Uterus (tissue), 4 donors: ENCODE data around the gene NWD2. TPM values are rescaled to one million over a fixed set of nuclear protein-coding genes. Genes with fewer than 3 reads are reported as not detected.

Experiments used
- DNase-seq, 2 donors: peaks; one replicate each; pipeline ENCODE4 v3.0.0-alpha.2; 2019 to 2020
- H3K27ac ChIP-seq, 2 donors: fragments of 200-600 bp; sonication (generic); 1 replicate in 1 of 2; 2 replicates in 1 of 2; pipeline ENCODE4 v1.5.1; 2016 to 2018
- H3K27me3 ChIP-seq, 2 donors: fragments of 200-600 bp; sonication (generic); one replicate each; pipeline ENCODE4 v1.5.1; 2018 to 2019; ENCODE audit warnings: control low read depth in 1 of 2
- H3K36me3 ChIP-seq, 2 donors: fragments of 200-600 bp; sonication (generic); one replicate each; pipeline ENCODE4 v1.5.1; 2019; ENCODE audit warnings: control low read depth in 1 of 2
- H3K4me1 ChIP-seq, 2 donors: fragments of 200-600 bp; sonication (generic); one replicate each; pipeline ENCODE4 v1.5.1; 2018 to 2019; ENCODE audit warnings: control low read depth in 1 of 2
- H3K4me3 ChIP-seq, 2 donors: fragments of 200-600 bp; sonication (generic); 1 replicate in 1 of 2; 2 replicates in 1 of 2; pipeline ENCODE4 v1.5.1; 2018 to 2019; ENCODE audit warnings: mild to moderate bottlenecking in 1 of 2
- H3K9me3 ChIP-seq, 2 donors: fragments of 200-600 bp; sonication (generic); one replicate each; pipeline ENCODE4 v1.5.1; 2019; ENCODE audit warnings: control low read depth in 1 of 2
- CTCF ChIP-seq, 4 experiments: fragments of 200-600 bp in 2 of 4; fragments of 450-650 bp in 2 of 4; sonication (generic) in 2 of 4; IDR thresholded peaks; one replicate each; pipeline ENCODE4 v1.5.1; 2016 to 2019; ENCODE audit warnings: antibody characterized with exemption in 4 of 4, mild to moderate bottlenecking in 2 of 4, moderate library complexity in 1 of 4
- POLR2A ChIP-seq, 2 donors: fragments of 450-650 bp; IDR thresholded peaks; one replicate each; pipeline ENCODE4 v1.6.1; 2016; ENCODE audit warnings: antibody characterized with exemption in 2 of 2, mild to moderate bottlenecking in 1 of 2, moderate library complexity in 1 of 2
- intact Hi-C: fragments of 100-400 bp; cut with DNase I; formaldehyde crosslinking; loops from one replicate; pipeline ENCODE4 v1.15.1; 2023; ENCODE audit warnings: low total_unique reads
- total RNA-seq, 4 donors: library from RNA; depleted of rRNA in 3 of 4; stranded (reverse); fragments of >200 nt in 3 of 4; gene quantifications; one replicate each; pipeline versions ENCODE4 v1.1.0 to v1.2.4, GENCODE V29; 2014 to 2023
- donor health status: DM: yes; HTN: yes; CAD: no.

The NWD2 gene
- total RNA-seq, 4 donors from 2014 or later: 0.14 TPM; not detected in 3

GRCh38 chr4:37473807-37474206 lies 229.3 kb downstream of the NWD2 start:
- Histone ChIP-seq H3K27ac (no peak overlapping the region), H3K9me3 (no peaks in the 10 kb centered on the region), H3K36me3 (no peaks in the 10 kb centered on the region), H3K4me1 (no peaks in the 10 kb centered on the region), H3K27me3 (no peaks in the 10 kb centered on the region), H3K4me3 (no peak overlapping the region)
- DNase-seq: no peak
- intact Hi-C loops: no loop called here
- no peak for TF ChIP-seq CTCF (IDR thresholded peaks at IDR 0.05)
- TF ChIP-seq POLR2A (IDR thresholded peaks at IDR 0.05): no peak

- TF ChIP-seq POLR2A (IDR thresholded peaks at IDR 0.05) (no peak), CTCF (IDR thresholded peaks at IDR 0.05) (no peak)
- Histone ChIP-seq H3K27ac (no peak overlapping the region), H3K36me3 (no peaks in the 10 kb centered on the region), H3K4me1 (no peaks in the 10 kb centered on the region), H3K27me3 (no peaks in the 10 kb centered on the region), H3K4me3 (no peak overlapping the region), H3K9me3 (no peaks in the 10 kb centered on the region)
- no peak for DNase-seq
- intact Hi-C loops: no loop called here
Measured at GRCh38 chr4:37475087-37475486, 230.5 kb downstream of the NWD2 start.

- no peak for DNase-seq
- H3K27ac ChIP-seq: peak overlapping the region in 1 of 2 donors; percentile 23
- no peak overlapping the region for H3K4me3 ChIP-seq
- no peaks in the 10 kb centered on the region for H3K4me1 ChIP-seq
- H3K9me3 ChIP-seq: no peaks in the 10 kb centered on the region
- no peaks in the 10 kb centered on the region for H3K36me3 ChIP-seq
- TF ChIP-seq POLR2A (IDR thresholded peaks at IDR 0.05) (no peak), CTCF (IDR thresholded peaks at IDR 0.05) (no peak)
- intact Hi-C loops: no loop called here
- H3K27me3 ChIP-seq: no peaks in the 10 kb centered on the region
Measured at GRCh38 chr4:37475776-37476175, 231.2 kb downstream of the NWD2 start.

- DNase-seq: no peak
- Histone ChIP-seq H3K27me3 (no peaks in the 10 kb centered on the region), H3K4me3 (no peak overlapping the region), H3K36me3 (no peaks in the 10 kb centered on the region), H3K27ac (peak overlapping the region in 1 of 2 donors; percentile 23), H3K9me3 (no peaks in the 10 kb centered on the region), H3K4me1 (no peaks in the 10 kb centered on the region)
- no peak for TF ChIP-seq POLR2A (IDR thresholded peaks at IDR 0.05)
- no peak for TF ChIP-seq CTCF (IDR thresholded peaks at IDR 0.05)
- intact Hi-C loops: no loop called here
Measured at GRCh38 chr4:37476256-37476655, 231.7 kb downstream of the NWD2 start.

GRCh38 chr4:37476691-37477090 lies 232.1 kb downstream of the NWD2 start:
- no peaks in the 10 kb centered on the region for H3K4me1 ChIP-seq
- no peaks in the 10 kb centered on the region for H3K36me3 ChIP-seq
- H3K27me3 ChIP-seq: no peaks in the 10 kb centered on the region
- no peak for TF ChIP-seq POLR2A (IDR thresholded peaks at IDR 0.05)
- TF ChIP-seq CTCF (IDR thresholded peaks at IDR 0.05): no peak
- H3K4me3 ChIP-seq: no peak overlapping the region
- H3K27ac ChIP-seq: no peak overlapping the region
- H3K9me3 ChIP-seq: no peaks in the 10 kb centered on the region
- intact Hi-C loops: no loop called here
- no peak for DNase-seq
